Transverse colon (tissue), 4 donors: ENCODE results near the gene PROSER2.

Source experiments
- EP300 ChIP-seq: sonication (generic); formaldehyde crosslinking; IDR thresholded peaks from one replicate; pipeline ENCODE4 v1.6.1; 2017; ENCODE audit warnings: antibody characterized with exemption, low read depth
- POLR2A ChIP-seq: fragments of 450-650 bp; IDR thresholded peaks from one replicate; pipeline ENCODE4 v1.6.1; 2016; ENCODE audit warnings: antibody characterized with exemption, mild to moderate bottlenecking, moderate library complexity
- POLR2AphosphoS5 ChIP-seq, 3 donors: sonication (generic); formaldehyde crosslinking; IDR thresholded peaks; one replicate each; pipeline ENCODE4 v1.6.1; 2016; ENCODE audit warnings: antibody characterized with exemption in 3 of 3
- TF ChIP-seq, protein P1 (sequence below), 5 experiments: fragments of 200-600 bp in 3 of 5; fragments of 450-650 bp in 2 of 5; sonication (generic) in 3 of 5; IDR thresholded peaks; 1 replicate in 2 of 5; 2 replicates in 3 of 5; pipeline ENCODE4 v1.5.1; 2016 to 2017; ENCODE audit warnings: antibody characterized with exemption in 5 of 5, inconsistent platforms in 3 of 5, mild to moderate bottlenecking in 2 of 5, moderate library complexity in 1 of 5

DNA sequence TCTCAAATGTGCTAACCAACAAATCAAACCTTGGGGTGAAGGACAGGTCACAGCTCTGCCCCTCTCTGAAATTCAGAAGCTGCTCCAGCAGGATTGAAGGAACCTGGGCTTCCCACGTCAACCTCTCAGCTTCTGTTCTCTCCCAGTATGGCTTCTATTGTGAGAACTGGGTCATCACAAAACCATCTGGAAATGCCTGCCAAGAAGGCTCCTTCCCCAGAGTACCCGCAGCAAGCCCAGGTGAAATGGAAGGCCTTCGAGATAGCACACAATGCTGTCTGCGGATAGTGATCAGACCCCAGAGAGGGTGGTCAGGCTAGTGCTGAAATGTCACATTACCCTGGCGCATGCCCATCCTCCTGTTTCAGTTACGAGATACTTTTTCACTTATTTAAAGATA, 16.4 kb upstream of the PROSER2 start:
- TF ChIP-seq POLR2AphosphoS5 (IDR thresholded peaks at IDR 0.05), result no peak
- TF ChIP-seq, protein P1, sequence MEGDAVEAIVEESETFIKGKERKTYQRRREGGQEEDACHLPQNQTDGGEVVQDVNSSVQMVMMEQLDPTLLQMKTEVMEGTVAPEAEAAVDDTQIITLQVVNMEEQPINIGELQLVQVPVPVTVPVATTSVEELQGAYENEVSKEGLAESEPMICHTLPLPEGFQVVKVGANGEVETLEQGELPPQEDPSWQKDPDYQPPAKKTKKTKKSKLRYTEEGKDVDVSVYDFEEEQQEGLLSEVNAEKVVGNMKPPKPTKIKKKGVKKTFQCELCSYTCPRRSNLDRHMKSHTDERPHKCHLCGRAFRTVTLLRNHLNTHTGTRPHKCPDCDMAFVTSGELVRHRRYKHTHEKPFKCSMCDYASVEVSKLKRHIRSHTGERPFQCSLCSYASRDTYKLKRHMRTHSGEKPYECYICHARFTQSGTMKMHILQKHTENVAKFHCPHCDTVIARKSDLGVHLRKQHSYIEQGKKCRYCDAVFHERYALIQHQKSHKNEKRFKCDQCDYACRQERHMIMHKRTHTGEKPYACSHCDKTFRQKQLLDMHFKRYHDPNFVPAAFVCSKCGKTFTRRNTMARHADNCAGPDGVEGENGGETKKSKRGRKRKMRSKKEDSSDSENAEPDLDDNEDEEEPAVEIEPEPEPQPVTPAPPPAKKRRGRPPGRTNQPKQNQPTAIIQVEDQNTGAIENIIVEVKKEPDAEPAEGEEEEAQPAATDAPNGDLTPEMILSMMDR (IDR thresholded peaks at IDR 0.05), result no peak
- TF ChIP-seq POLR2A, result no peak
- TF ChIP-seq EP300, result no peak
